Ectodermal cell (in vitro differentiated cells): ENCODE measurements around the gene MTNR1B.

Source experiments
- H3K27ac ChIP-seq: 2 replicates; pipeline ENCODE4 v1.7.0; 2013; ENCODE audit warnings: mild to moderate bottlenecking, low read depth, low read length; ENCODE audit not compliant: insufficient read depth, poor library complexity, severe bottlenecking
- H3K27me3 ChIP-seq: 2 replicates; pipeline ENCODE4 v1.7.0; 2013; ENCODE audit warnings: mild to moderate bottlenecking, low read length; ENCODE audit not compliant: insufficient read depth, control insufficient read depth, poor library complexity, severe bottlenecking
- H3K36me3 ChIP-seq: one replicate; pipeline ENCODE4 v1.7.0; 2013; ENCODE audit warnings: low read length; ENCODE audit not compliant: control insufficient read depth, insufficient read depth
- H3K4me1 ChIP-seq: one replicate; pipeline ENCODE4 v1.7.0; 2013; ENCODE audit warnings: low read length; ENCODE audit not compliant: control insufficient read depth, insufficient read depth
- H3K4me3 ChIP-seq: 2 replicates; pipeline ENCODE4 v1.7.0; 2013; ENCODE audit warnings: low read depth, low read length, control low read depth; ENCODE audit not compliant: insufficient read depth
- H3K9me3 ChIP-seq: 2 replicates; pipeline ENCODE4 v1.7.0; 2013; ENCODE audit warnings: mild to moderate bottlenecking, low read length, moderate library complexity; ENCODE audit not compliant: control insufficient read depth
- WGBS, 2 experiments: methylation state at CpG; one replicate each; pipeline ENCODE4 v1.1.7; 2013; ENCODE audit warnings: missing lambda C conversion rate in 2 of 2; 5-methylcytosine and 5-hydroxymethylcytosine counted together

The MTNR1B gene

GRCh38 chr11:93002380-93002779, 32.9 kb downstream of the MTNR1B start:
- Histone ChIP-seq H3K27me3 (no peaks in the 10 kb centered on the region), H3K9me3 (no peaks in the 10 kb centered on the region), H3K4me1 (no peaks in the 10 kb centered on the region), H3K27ac (no peak overlapping the region), H3K36me3 (no peaks in the 10 kb centered on the region), H3K4me3 (no peak overlapping the region)
- 92% methylated on average over 3 of the region's 3 CpGs for WGBS, 2 experiments

- Histone ChIP-seq H3K27ac (no peak overlapping the region), H3K27me3 (no peaks in the 10 kb centered on the region), H3K4me3 (no peak overlapping the region), H3K9me3 (no peaks in the 10 kb centered on the region), H3K4me1 (no peaks in the 10 kb centered on the region), H3K36me3 (no peaks in the 10 kb centered on the region)
- WGBS, 2 experiments: 89 to 93% methylated on average over 1 of the region's 1 CpG
Observed at GRCh38 chr11:93005239-93005638, 35.8 kb downstream of the MTNR1B start.

DNA sequence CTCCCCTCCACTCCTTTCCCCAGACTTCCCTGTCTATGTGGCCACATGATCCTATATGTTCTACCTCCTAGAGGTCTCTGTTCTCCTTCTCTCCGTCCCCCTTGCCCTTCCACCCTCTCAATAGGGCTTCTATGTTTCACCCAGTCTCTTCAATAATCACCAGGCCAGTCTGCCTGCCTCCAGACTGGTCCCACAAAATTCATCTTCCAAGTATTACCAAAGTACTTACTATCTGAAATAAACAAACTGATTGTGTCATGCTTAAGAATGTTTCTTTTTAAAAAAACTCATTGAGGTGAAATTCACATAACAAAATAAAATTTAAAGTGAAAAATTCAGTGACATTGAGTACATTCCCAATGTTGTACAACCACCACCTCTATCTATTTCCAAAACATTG, 44.2 kb downstream of the MTNR1B start:
- no peak overlapping the region for H3K4me3 ChIP-seq
- H3K36me3 ChIP-seq: no peaks in the 10 kb centered on the region
- WGBS, 2 experiments: 85 to 94% methylated on average over 1 of the region's 1 CpG
- no peak overlapping the region for H3K27ac ChIP-seq
- no peaks in the 10 kb centered on the region for H3K4me1 ChIP-seq
- no peaks in the 10 kb centered on the region for H3K27me3 ChIP-seq
- H3K9me3 ChIP-seq: no peaks in the 10 kb centered on the region

DNA sequence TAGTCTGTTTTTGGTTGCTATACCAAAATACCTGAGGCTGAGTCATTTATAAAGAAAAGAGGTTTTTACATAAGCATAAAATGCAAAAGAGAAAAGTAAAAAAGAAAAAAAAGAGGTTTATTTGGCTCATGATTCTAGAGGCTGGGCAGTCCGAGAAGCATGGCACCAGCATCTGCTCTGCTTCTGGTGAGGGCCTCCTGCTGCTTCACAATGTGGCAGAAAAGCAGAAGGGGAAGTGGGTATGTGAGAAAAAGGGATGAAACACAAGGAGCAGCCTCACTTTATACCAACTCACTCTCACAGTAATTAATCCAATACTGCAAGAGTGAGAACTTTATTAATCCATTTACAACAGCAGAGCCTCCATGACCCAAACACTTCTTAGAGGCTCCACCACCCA, 47.1 kb downstream of the MTNR1B start:
- Histone ChIP-seq H3K9me3 (no peaks in the 10 kb centered on the region), H3K4me1 (peaks cover 6% of the 10 kb centered on the region), H3K36me3 (no peaks in the 10 kb centered on the region), H3K27ac (no peak overlapping the region), H3K4me3 (no peak overlapping the region), H3K27me3 (no peaks in the 10 kb centered on the region)
- WGBS, 2 experiments: 94% methylated on average over 1 of the region's 1 CpG

- no peaks in the 10 kb centered on the region for H3K27me3 ChIP-seq
- 95% methylated on average over 9 of the region's 9 CpGs for WGBS, 2 experiments
- H3K9me3 ChIP-seq: no peaks in the 10 kb centered on the region
- peaks cover 6% of the 10 kb centered on the region for H3K4me1 ChIP-seq
- no peak overlapping the region for H3K27ac ChIP-seq
- H3K4me3 ChIP-seq: no peak overlapping the region
- H3K36me3 ChIP-seq: no peaks in the 10 kb centered on the region
Observed at GRCh38 chr11:93017821-93018690, 48.6 kb downstream of the MTNR1B start.

- Histone ChIP-seq H3K4me3 (no peak overlapping the region), H3K36me3 (no peaks in the 10 kb centered on the region)
- WGBS, 2 experiments: 57 to 75% methylated on average over 5 of the region's 5 CpGs
Observed at GRCh38 chr11:93020248-93021046, 51.0 kb downstream of the MTNR1B start.

DNA sequence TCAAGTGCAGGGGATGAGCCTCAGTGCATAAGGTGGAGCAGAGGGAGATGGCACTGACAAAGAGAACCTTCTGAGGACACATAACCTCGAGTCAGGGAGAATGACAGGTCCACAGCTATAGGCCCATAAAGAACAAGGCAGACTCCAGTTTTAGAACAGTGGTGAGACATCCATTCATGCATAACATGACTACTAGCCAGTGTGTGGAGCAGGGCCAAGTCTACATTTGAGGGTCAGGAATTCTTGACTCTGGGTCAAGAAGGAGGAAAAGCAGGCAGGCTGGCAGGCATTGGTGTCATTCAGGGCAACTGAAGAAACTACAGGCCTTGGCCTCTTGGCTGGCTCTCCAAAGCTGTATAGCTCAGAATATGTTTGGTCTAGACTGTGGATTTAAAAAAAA, 54.9 kb downstream of the MTNR1B start:
- Histone ChIP-seq H3K4me1 (peaks cover 6% of the 10 kb centered on the region), H3K36me3 (no peaks in the 10 kb centered on the region), H3K4me3 (no peak overlapping the region), H3K9me3 (no peaks in the 10 kb centered on the region), H3K27ac (no peak overlapping the region), H3K27me3 (no peaks in the 10 kb centered on the region)
- 82 to 90% methylated on average over 1 of the region's 1 CpG for WGBS, 2 experiments

More at GRCh38 chr11:93020248-93021046, 51.0 kb downstream of the MTNR1B start:
- Histone ChIP-seq H3K27ac (no peak overlapping the region), H3K9me3 (no peaks in the 10 kb centered on the region), H3K27me3 (no peaks in the 10 kb centered on the region), H3K4me1 (peaks cover 6% of the 10 kb centered on the region)

DNA sequence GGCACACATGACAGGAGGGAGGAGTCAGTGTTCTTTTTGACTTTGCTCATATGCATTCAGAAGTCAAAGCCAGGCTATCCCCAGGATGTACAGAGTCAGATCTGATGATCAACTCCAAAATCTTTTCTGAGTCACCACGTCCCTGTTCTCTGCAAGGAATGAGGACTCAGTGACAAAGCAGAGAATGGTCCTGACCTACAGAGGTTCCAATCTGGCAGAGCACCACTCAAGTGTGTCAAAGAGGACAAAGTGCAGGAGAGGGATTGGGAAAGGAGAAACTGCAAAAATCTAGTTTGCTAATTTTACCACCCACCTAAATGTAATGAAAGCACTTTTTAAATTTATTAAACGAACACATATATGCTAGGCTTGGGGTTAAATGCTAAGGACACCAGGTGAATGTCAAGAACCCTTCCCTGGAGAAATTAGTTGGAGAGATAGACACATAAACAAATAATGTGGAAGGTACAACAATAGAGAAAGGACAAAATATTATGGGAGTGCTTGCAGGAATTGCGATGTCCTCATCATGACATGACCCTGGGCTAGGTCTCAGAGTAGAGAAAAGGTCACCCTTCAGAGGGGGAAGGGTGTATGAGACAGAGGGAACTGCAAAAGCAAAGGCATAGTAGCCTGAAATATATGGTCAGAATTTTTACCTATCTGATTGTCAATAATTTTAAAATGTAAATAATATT, 56.3 kb downstream of the MTNR1B start:
- Histone ChIP-seq H3K27ac (no peak overlapping the region), H3K27me3 (no peaks in the 10 kb centered on the region), H3K4me1 (peaks cover 1% of the 10 kb centered on the region), H3K36me3 (no peaks in the 10 kb centered on the region), H3K4me3 (no peak overlapping the region), H3K9me3 (no peaks in the 10 kb centered on the region)
- WGBS, 2 experiments: 93 to 95% methylated on average over 3 of the region's 3 CpGs

- H3K9me3 ChIP-seq: no peaks in the 10 kb centered on the region
- H3K4me1 ChIP-seq: no peaks in the 10 kb centered on the region
- H3K36me3 ChIP-seq: no peaks in the 10 kb centered on the region
- no peak overlapping the region for H3K4me3 ChIP-seq
- no peaks in the 10 kb centered on the region for H3K27me3 ChIP-seq
- WGBS, 2 experiments: 96% methylated on average over 5 to 6 of the region's 6 CpGs
- H3K27ac ChIP-seq: no peak overlapping the region
Observed at GRCh38 chr11:93028960-93029522, 59.6 kb downstream of the MTNR1B start.
